ENCODE data around the gene DTNA. TPM values are rescaled to one million over a fixed set of nuclear protein-coding genes. Genes with fewer than 3 reads are reported as not detected.

Gene DTNA
- total RNA-seq, 1 experiment from 2014 or later = 9.0 TPM

- Mint-ChIP-seq H3K4me1 (ENCODE audit: low read depth, unreplicated experiment) (no peaks in the 10 kb centered on the region), H3K27me3 (ENCODE audit: unreplicated experiment) (no peaks in the 10 kb centered on the region), H3K4me3 (ENCODE audit: low read depth, unreplicated experiment) (no peak overlapping the region), H3K9me3 (ENCODE audit: low read depth, unreplicated experiment) (peaks cover 10% of the 10 kb centered on the region), H3K27ac (ENCODE audit: unreplicated experiment) (no peak overlapping the region), H3K36me3 (ENCODE audit: insufficient read depth, unreplicated experiment) (no peaks in the 10 kb centered on the region)
- CTCF ChIA-PET = no interaction called here
- DNase-seq = no peak
- TF ChIP-seq CTCF (IDR thresholded peaks at IDR 0.05; ENCODE audit: unreplicated experiment) = no peak
- BruUV-seq (replicated peaks) = no TSS peak
- intact Hi-C loops (cut with micrococcal nuclease; ENCODE audit: unreplicated experiment) = no loop called here
Measured at GRCh38 chr18:34890486-34891085, 180.5 kb downstream of the DTNA start.

- DNase-seq = no peak
- Mint-ChIP-seq H3K27ac (ENCODE audit: unreplicated experiment) (no peak overlapping the region), H3K4me3 (ENCODE audit: low read depth, unreplicated experiment) (no peak overlapping the region), H3K27me3 (ENCODE audit: unreplicated experiment) (no peaks in the 10 kb centered on the region), H3K9me3 (ENCODE audit: low read depth, unreplicated experiment) (peaks cover 10% of the 10 kb centered on the region), H3K36me3 (ENCODE audit: insufficient read depth, unreplicated experiment) (no peaks in the 10 kb centered on the region), H3K4me1 (ENCODE audit: low read depth, unreplicated experiment) (no peaks in the 10 kb centered on the region)
- intact Hi-C loops (cut with micrococcal nuclease; ENCODE audit: unreplicated experiment) = no loop called here
- no TSS peak for BruUV-seq (replicated peaks)
- CTCF ChIA-PET = no interaction called here
- TF ChIP-seq CTCF (IDR thresholded peaks at IDR 0.05; ENCODE audit: unreplicated experiment) = no peak
Measured at GRCh38 chr18:34892379-34892778, 182.3 kb downstream of the DTNA start.

- CTCF ChIA-PET = no interaction called here
- DNase-seq = no peak
- Mint-ChIP-seq H3K9me3 (ENCODE audit: low read depth, unreplicated experiment) (peaks cover 10% of the 10 kb centered on the region), H3K4me1 (ENCODE audit: low read depth, unreplicated experiment) (no peaks in the 10 kb centered on the region), H3K36me3 (ENCODE audit: insufficient read depth, unreplicated experiment) (no peaks in the 10 kb centered on the region), H3K4me3 (ENCODE audit: low read depth, unreplicated experiment) (no peak overlapping the region), H3K27me3 (ENCODE audit: unreplicated experiment) (no peaks in the 10 kb centered on the region), H3K27ac (ENCODE audit: unreplicated experiment) (no peak overlapping the region)
- TF ChIP-seq CTCF (IDR thresholded peaks at IDR 0.05; ENCODE audit: unreplicated experiment) = no peak
- no TSS peak for BruUV-seq (replicated peaks)
- intact Hi-C loops (cut with micrococcal nuclease; ENCODE audit: unreplicated experiment) = no loop called here
Measured at GRCh38 chr18:34893239-34893638, 183.1 kb downstream of the DTNA start.

GRCh38 chr18:34901299-34901698, 191.2 kb downstream of the DTNA start:
- intact Hi-C loops (cut with micrococcal nuclease; ENCODE audit: unreplicated experiment) = no loop called here
- H3K4me1 Mint-ChIP-seq (ENCODE audit: low read depth, unreplicated experiment) = no peaks in the 10 kb centered on the region

More at GRCh38 chr18:34901299-34901698, 191.2 kb downstream of the DTNA start:
- Mint-ChIP-seq H3K27me3 (ENCODE audit: unreplicated experiment) (no peaks in the 10 kb centered on the region), H3K4me3 (ENCODE audit: low read depth, unreplicated experiment) (no peak overlapping the region), H3K9me3 (ENCODE audit: low read depth, unreplicated experiment) (peaks cover 2% of the 10 kb centered on the region), H3K36me3 (ENCODE audit: insufficient read depth, unreplicated experiment) (no peaks in the 10 kb centered on the region), H3K27ac (ENCODE audit: unreplicated experiment) (no peak overlapping the region)
- no peak for TF ChIP-seq CTCF (IDR thresholded peaks at IDR 0.05; ENCODE audit: unreplicated experiment)
- DNase-seq = no peak
- BruUV-seq (replicated peaks) = no TSS peak
- CTCF ChIA-PET = interaction anchor here (0.6 kb wide), 1 partner anchor 162 kb away, joined by 6 read pairs; no protein-coding TSS in a partner anchor
